ENCODE results near the gene RCOR1. TPM values are rescaled to one million over a fixed set of nuclear protein-coding genes. Genes with fewer than 3 reads are reported as not detected.

Gene RCOR1
- total RNA-seq, 1 donor from 2014 or later = 4.7 TPM

GRCh38 chr14:102593061-102593824 is 794 bp downstream of the RCOR1 start:
- no peaks in the 10 kb centered on the region for H3K9me3 ChIP-seq
- DNase-seq (ENCODE audit: low spot score in 2 of 2) = peak in 1 of 2 donors; percentile 74
- H3K27me3 ChIP-seq = no peaks in the 10 kb centered on the region
- H3K4me3 ChIP-seq = peak overlapping the region; percentile 68 to 83
- TF ChIP-seq CTCF (IDR thresholded peaks at IDR 0.05) = peak; percentile 29 to 39 (median 37)
- H3K4me1 ChIP-seq = peaks cover 8 to 12% of the 10 kb centered on the region in 2 donors
- H3K27ac ChIP-seq = peak overlapping the region; percentile 94 to 98
- H3K36me3 ChIP-seq = no peaks in the 10 kb centered on the region
- intact Hi-C loops (cut with DNase I) = loop anchor here (1.0 to 5.0 kb wide), 5 partner anchors 69 to 831 kb away; partner anchors contain the start of genes CDC42BPB, CINP, PPP2R5C and TECPR2

- intact Hi-C loops (cut with DNase I) = loop anchor here (1.0 to 5.0 kb wide), 5 partner anchors 69 to 831 kb away; partner anchors contain the start of genes CDC42BPB, CINP, PPP2R5C and TECPR2
- Histone ChIP-seq H3K27me3 (no peaks in the 10 kb centered on the region), H3K4me1 (peaks cover 8 to 12% of the 10 kb centered on the region in 2 donors), H3K4me3 (peak overlapping the region; percentile 68 to 83), H3K27ac (peak overlapping the region; percentile 94 to 98), H3K36me3 (no peaks in the 10 kb centered on the region), H3K9me3 (no peaks in the 10 kb centered on the region)
- TF ChIP-seq CTCF (IDR thresholded peaks at IDR 0.05) = no peak
- no peak for DNase-seq (ENCODE audit: low spot score in 2 of 2)
Measured at GRCh38 chr14:102593825-102594137, 1.3 kb downstream of the RCOR1 start.

GRCh38 chr14:102594514-102595175 is 2.2 kb downstream of the RCOR1 start:
- no peaks in the 10 kb centered on the region for H3K27me3 ChIP-seq
- peak overlapping the region in 1 of 2 donors; percentile 83 for H3K4me3 ChIP-seq
- peaks cover 8 to 12% of the 10 kb centered on the region in 2 donors for H3K4me1 ChIP-seq
- H3K9me3 ChIP-seq = no peaks in the 10 kb centered on the region
- TF ChIP-seq CTCF (IDR thresholded peaks at IDR 0.05) = peak; percentile 57 to 79 (median 67)
- intact Hi-C loops (cut with DNase I) = loop anchor here (5.0 kb wide), 3 partner anchors 277 to 832 kb away; partner anchors contain the start of genes CDC42BPB, PPP2R5C and ZNF839
- peak in 1 of 2 donors; percentile 77 for DNase-seq (ENCODE audit: low spot score in 2 of 2)
- H3K27ac ChIP-seq = no peak overlapping the region
- H3K36me3 ChIP-seq = no peaks in the 10 kb centered on the region

- intact Hi-C loops (cut with DNase I) = no loop called here
- H3K27me3 ChIP-seq = no peaks in the 10 kb centered on the region
- H3K27ac ChIP-seq = no peak overlapping the region
- TF ChIP-seq CTCF (IDR thresholded peaks at IDR 0.05) = no peak
- H3K9me3 ChIP-seq = no peaks in the 10 kb centered on the region
- H3K36me3 ChIP-seq = no peaks in the 10 kb centered on the region
- no peak for DNase-seq (ENCODE audit: low spot score in 2 of 2)
- no peaks in the 10 kb centered on the region for H3K4me1 ChIP-seq
- H3K4me3 ChIP-seq = no peak overlapping the region
Measured at GRCh38 chr14:102601378-102601925, 9.0 kb downstream of the RCOR1 start.

GRCh38 chr14:102602421-102603292 is 10.2 kb downstream of the RCOR1 start:
- H3K36me3 ChIP-seq = no peaks in the 10 kb centered on the region
- no peaks in the 10 kb centered on the region for H3K27me3 ChIP-seq
- H3K4me3 ChIP-seq = no peak overlapping the region
- no peak overlapping the region for H3K27ac ChIP-seq
- TF ChIP-seq CTCF (IDR thresholded peaks at IDR 0.05) = no peak
- no peak for DNase-seq (ENCODE audit: low spot score in 2 of 2)
- H3K4me1 ChIP-seq = no peaks in the 10 kb centered on the region
- no peaks in the 10 kb centered on the region for H3K9me3 ChIP-seq
- intact Hi-C loops (cut with DNase I) = no loop called here

Measured in ascending aorta (tissue), 2 donors.